Measurements from ENCODE around the gene GLCE.
"Not testable (repeated sequence)": the region's sequence is repeated elsewhere in the genome, so short reads cannot be mapped to it uniquely, and the experiment has no call there.

Gene GLCE

DNA sequence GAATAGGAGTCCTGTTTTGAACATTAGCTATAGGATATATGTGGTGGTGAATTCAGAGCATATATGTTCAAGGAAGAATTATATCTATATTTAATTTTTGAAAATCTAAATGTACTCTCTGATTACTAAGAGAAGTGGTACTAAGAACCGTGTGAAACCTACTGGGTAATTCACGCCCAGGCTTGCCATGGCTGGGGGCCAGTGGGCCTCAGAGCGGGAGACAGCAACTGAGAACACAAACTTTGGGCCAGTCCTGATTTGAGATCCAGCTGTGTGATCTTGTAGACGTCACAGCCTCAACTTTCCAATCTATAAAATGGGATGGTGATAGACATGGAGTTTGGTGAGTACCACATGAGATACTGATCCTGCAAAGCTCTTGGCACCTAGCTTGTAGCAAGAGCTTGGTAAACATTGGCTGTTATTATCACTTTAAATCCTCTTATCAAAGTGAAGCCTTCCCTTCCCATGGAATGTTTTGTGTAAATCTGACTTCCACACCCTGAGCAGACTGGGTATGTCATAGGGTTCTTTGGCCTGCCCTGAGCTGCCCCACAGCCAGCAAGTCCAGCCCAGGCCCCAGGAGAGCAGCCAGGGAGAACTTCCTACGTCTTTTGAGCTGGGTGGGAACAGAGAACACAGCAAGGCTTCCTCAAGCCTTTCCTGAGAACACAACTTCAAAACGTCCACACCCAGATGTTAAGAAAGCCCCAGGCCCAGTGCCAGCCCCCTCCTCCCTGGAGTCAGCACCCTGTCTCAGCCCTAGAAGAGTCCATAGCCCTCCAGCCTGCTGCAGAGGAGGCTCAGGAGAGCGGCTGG, 130.1 kb downstream of the GLCE start:
- Mint-ChIP-seq H3K4me1 (ENCODE audit: low read depth) (no peaks in the 10 kb centered on the region), H3K27me3 (ENCODE audit: low read depth) (peaks cover 3% of the 10 kb centered on the region), H3K27ac (no peak overlapping the region), H3K9me3 (no peaks in the 10 kb centered on the region), H3K4me3 (no peak overlapping the region), H3K36me3 (ENCODE audit: low read depth) (no peaks in the 10 kb centered on the region)
- no peak for DNase-seq (ENCODE audit: low spot score)

DNA sequence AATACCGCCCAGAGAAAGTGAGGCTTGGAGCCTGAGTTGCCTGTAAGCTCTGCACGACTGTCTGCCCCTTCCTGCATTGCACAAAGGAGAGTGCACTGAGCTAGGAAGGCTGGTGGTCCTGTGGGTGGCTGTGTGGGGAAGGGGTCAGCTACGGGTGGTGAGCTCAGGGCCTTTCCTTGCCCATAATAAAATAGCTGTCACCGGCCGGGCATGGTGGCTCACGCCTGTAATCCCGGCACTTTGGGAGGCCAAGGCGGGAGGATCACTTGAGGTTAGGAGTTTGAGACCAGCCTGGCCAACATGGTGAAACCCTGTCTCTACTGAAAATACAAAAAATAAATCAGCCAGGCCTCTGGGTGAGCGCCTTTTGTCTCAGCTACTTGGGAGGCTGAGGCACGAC, 131.2 kb downstream of the GLCE start:
- not testable (repeated sequence) for H3K4me3 Mint-ChIP-seq; H3K27ac Mint-ChIP-seq; H3K36me3 Mint-ChIP-seq (ENCODE audit: low read depth); H3K27me3 Mint-ChIP-seq (ENCODE audit: low read depth); H3K4me1 Mint-ChIP-seq (ENCODE audit: low read depth); DNase-seq (ENCODE audit: low spot score); H3K9me3 Mint-ChIP-seq

DNA sequence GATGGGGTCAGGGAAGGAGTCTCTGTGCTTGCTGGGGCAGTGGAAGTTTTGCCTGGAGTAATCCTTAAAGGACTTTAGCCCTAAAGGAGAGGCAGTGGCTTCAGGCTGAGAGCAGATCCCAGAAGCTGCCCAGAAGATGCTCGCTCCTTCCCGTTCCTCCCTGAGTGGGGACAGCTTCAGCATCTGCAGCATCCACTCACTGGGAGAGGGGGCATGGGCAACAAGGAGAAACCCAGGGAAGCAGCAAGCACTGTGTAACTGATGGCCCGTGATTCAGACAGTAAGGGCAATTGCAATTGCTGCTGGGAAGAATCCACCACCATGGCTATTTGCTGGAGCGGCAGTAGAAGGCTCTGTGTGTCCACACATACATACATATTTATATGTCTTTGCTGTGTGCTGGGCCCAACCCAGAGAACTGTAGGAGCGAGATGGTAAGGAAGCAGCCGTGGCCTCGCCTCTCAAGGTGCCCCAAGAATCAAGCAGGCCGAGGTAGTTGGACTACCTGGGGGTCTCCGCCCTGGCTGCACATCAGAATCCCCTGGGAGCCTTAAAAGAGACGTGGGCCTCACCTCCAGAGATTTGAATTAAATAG, 132.5 kb downstream of the GLCE start:
- H3K4me3 Mint-ChIP-seq: no peak overlapping the region
- H3K9me3 Mint-ChIP-seq: no peaks in the 10 kb centered on the region
- peaks cover 17% of the 10 kb centered on the region for H3K27me3 Mint-ChIP-seq (ENCODE audit: low read depth)
- no peaks in the 10 kb centered on the region for H3K4me1 Mint-ChIP-seq (ENCODE audit: low read depth)
- H3K36me3 Mint-ChIP-seq (ENCODE audit: low read depth): no peaks in the 10 kb centered on the region
- H3K27ac Mint-ChIP-seq: no peak overlapping the region
- DNase-seq (ENCODE audit: low spot score): no peak

DNA sequence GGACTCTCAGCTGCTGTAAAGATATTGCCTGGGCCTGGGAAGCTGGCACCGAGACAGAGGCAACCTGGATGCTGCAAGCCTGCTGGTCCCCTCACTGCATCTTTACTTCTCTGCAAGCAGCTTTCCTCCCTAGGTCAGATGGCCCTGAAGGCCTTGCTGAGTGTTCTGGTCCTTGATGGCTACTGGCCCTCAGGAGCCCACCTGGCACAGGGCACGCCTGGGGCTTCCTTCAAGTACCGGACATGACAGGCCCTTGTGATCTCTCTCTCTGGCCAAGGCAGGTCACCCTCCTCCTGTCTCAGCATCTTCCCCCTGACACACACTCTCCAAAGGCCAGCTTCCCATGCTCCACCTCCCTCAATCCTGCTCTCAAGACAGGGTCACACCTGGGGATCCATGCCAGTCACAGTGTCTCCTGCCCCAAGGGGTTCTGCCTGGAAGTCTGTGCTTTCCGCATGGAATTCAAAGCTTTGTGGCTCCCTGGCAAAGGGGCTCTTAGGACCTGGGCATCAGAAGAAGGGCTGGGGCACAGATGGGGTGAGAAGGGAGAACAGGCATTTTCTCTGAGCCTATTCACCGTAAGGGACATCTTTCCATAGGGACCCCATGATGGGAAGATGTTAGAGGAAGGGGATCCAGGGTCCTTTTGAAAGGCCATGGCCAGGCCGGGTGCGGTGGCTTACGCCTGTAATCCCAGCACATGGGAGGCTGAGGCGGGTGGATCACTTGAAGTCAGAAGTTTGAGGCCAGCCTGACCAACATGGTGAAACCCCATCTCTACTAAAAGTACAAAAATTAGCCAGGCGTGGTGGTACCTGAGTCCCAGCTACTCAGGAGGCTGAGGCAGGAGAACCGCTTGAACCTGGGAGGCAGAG, 133.5 kb downstream of the GLCE start:
- Mint-ChIP-seq H3K27ac (no peak overlapping the region), H3K4me3 (no peak overlapping the region), H3K27me3 (ENCODE audit: low read depth) (peaks cover 24% of the 10 kb centered on the region), H3K9me3 (no peaks in the 10 kb centered on the region), H3K4me1 (ENCODE audit: low read depth) (no peaks in the 10 kb centered on the region), H3K36me3 (ENCODE audit: low read depth) (no peaks in the 10 kb centered on the region)
- DNase-seq (ENCODE audit: low spot score): no peak

DNA sequence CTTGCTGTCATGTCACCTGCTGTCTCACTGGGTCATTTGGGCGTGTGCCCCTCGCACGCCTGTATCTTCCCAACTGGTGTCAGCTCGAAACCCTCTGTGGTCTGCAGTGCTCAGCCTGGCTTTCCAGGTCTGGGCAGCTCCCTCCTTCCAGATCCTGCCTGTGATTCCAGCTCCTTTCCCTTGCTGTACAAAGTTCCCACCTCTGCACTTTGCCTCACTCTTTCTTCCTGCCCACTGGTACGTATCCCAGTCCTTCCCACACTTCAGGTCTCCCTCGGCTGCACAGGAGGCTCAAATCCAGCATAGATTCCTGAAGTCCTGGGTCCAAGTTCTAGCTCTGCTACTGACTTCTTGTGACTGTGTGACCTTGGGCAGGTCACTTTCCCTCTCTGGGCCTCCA, 136.2 kb downstream of the GLCE start:
- Mint-ChIP-seq H3K27me3 (ENCODE audit: low read depth) (peaks cover 44% of the 10 kb centered on the region), H3K36me3 (ENCODE audit: low read depth) (no peaks in the 10 kb centered on the region), H3K9me3 (no peaks in the 10 kb centered on the region), H3K4me1 (ENCODE audit: low read depth) (no peaks in the 10 kb centered on the region), H3K4me3 (no peak overlapping the region), H3K27ac (no peak overlapping the region)
- no peak for DNase-seq (ENCODE audit: low spot score)

DNA sequence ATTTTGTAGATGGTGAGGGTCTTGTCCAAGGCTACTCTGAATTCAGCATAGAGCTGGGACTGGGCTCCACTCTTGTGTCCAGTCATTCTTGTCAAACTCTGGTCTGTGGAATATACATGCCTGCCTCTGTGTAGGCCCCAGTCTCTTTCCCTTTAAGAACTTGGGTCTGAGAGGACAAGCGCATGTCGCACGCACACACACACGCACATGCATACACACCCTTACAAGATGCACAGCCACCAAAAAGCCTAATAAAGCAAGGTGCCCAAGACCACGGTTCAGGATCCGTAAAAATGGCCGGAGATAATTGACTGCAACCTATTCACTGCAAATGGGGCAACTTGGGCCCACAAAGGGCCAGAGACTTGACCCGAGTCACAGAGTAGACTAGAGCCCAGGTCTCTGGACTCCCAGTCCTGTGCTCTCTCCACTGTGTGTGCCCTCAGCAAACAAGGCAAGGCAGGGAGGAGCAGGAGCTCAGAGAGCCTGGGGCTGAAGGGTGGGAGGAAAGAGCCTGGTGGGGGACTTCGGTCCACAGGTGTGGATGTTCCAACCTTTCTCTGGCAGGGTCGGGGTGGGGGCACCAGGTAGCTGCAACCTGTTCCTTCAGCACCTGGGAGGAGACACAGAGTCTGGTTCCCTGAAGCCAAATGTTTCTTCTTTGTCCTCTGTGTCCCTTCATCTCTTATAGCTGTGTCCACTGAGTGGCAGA, 137.4 kb downstream of the GLCE start:
- no peak overlapping the region for H3K4me3 Mint-ChIP-seq
- peaks cover 51% of the 10 kb centered on the region for H3K27me3 Mint-ChIP-seq (ENCODE audit: low read depth)
- H3K4me1 Mint-ChIP-seq (ENCODE audit: low read depth): no peaks in the 10 kb centered on the region
- no peak overlapping the region for H3K27ac Mint-ChIP-seq
- H3K9me3 Mint-ChIP-seq: no peaks in the 10 kb centered on the region
- no peaks in the 10 kb centered on the region for H3K36me3 Mint-ChIP-seq (ENCODE audit: low read depth)
- no peak for DNase-seq (ENCODE audit: low spot score)

DNA sequence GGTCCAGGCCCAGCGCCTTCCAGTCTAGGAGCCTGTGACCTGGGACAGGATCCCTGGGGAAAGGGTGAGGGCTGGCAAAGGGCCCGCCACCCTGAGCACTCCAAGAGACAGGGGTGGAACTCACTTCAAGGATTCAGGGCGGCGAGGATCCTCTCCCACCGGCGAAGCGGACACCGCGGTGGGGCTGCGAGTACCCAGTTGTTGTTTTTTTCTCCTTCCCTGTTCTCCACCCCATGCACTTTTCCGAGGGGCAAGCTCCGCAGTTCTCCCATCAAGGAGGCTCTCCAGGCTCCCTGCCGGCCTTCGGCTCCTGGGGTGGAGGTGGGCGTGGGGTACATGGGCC, 137.9 kb downstream of the GLCE start:
- Mint-ChIP-seq H3K4me3 (no peak overlapping the region), H3K4me1 (ENCODE audit: low read depth) (no peaks in the 10 kb centered on the region), H3K27ac (no peak overlapping the region), H3K36me3 (ENCODE audit: low read depth) (no peaks in the 10 kb centered on the region), H3K9me3 (no peaks in the 10 kb centered on the region), H3K27me3 (ENCODE audit: low read depth) (peaks cover 51% of the 10 kb centered on the region)
- no peak for DNase-seq (ENCODE audit: low spot score)

DNA sequence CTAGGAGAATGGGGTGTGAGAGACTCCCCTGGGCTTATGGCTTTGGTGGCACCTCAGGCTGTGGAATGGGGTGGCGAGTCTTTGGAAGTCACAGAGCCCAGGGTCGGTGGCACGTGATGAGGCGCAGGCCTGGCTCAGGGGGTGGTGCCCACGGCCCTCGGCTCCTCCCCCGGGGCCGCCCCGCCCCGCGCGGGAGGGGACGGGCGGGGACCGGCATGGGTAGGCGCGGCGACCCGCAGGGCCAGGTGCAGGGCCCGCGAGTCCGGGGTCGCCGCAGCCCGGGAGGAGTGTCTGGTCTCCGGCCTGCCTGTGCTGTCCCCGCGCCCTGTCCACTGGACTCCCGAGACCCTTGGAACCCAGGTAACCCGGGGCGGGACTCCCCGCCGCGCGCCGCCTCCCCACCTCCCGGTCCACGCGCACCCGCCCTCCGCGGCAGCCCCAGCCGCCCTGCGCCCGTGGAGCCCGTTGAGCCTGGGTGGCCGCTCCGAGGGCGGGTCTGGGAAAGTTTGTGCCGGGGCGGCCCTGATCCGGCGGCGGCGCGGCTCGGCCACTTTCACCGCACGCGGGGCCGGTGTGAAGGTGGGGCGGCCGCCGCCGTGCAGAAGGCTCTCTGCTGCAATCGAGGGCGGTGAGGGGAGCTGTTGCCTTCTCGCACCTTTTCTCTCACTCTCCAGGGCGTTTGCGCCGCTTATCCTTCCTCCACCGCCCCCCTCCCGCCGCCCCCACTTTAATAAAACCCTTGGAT, 138.4 kb downstream of the GLCE start, which contains the start of gene PAQR5:
TSS of gene PAQR5 (plus strand) at position 216 of the 745 bp plus-strand sequence. CDS start 61,169 bp downstream, outside the sequence.
- peaks cover 51% of the 10 kb centered on the region for H3K27me3 Mint-ChIP-seq (ENCODE audit: low read depth)
- DNase-seq (ENCODE audit: low spot score): no peak
- no peaks in the 10 kb centered on the region for H3K9me3 Mint-ChIP-seq
- H3K27ac Mint-ChIP-seq: no peak within 1 kb of the TSS
- peak within 1 kb of the TSS; percentile 22 for H3K4me3 Mint-ChIP-seq
- no peaks in the 10 kb centered on the region for H3K4me1 Mint-ChIP-seq (ENCODE audit: low read depth)
- H3K36me3 Mint-ChIP-seq (ENCODE audit: low read depth): no peaks in the 10 kb centered on the region

DNA sequence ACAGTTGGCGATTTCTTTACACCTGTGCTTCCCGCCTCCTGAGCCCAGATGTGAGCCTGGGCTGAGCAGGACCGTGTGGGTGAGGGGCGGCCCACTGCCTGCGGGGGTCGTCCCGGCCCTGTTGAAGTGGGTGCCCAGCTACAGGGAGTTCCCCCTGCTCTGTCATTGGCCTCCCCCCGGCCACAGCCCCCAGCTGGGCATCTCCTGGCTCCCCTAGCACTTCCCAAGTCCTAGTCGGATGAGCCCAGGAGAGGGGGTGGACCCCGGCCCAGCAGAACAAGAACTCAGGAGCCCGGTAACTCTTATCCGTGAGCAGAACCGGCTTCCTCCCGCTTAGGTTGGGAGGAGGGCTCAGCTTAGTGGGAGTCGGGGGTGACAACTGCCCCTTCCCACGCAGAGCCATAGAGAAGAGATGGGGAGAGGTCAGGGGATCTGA, 139.0 kb downstream of the GLCE start:
- no peaks in the 10 kb centered on the region for H3K9me3 Mint-ChIP-seq
- no peak overlapping the region for H3K27ac Mint-ChIP-seq
- DNase-seq (ENCODE audit: low spot score): no peak
- no peaks in the 10 kb centered on the region for H3K36me3 Mint-ChIP-seq (ENCODE audit: low read depth)
- H3K4me3 Mint-ChIP-seq: no peak overlapping the region
- no peaks in the 10 kb centered on the region for H3K4me1 Mint-ChIP-seq (ENCODE audit: low read depth)
- H3K27me3 Mint-ChIP-seq (ENCODE audit: low read depth): peaks cover 51% of the 10 kb centered on the region

DNA sequence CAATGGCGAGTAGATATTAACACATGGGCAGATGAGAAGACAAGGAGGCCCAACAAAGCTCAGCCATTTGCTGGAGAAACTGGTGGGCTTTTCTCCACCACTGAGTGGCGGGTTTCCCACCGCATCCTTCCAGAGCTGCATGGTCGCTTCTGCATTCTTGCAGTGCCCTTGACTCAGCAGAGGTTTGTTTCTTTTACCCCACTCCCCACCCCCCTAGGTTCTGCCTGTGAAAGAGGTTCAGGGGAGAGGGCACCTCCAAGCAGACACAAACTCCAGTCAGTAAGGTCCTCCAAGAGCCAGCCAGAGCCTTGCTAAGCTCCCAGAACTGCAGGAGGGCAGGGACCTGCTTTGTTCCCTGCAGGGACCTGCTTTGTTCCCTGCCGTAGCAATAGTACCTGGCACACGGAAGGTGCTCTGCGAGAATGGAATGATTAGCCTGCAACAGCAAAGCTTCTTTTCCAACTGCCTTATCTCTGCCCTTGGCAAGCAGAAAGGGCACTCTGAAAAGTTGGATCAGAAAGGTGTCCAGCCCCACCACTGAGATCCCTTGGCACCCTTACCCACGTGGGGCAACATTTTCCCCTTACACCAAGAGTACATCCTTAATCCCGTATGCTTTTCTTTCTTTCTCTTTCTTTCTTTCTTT, 139.6 kb downstream of the GLCE start:
- no peaks in the 10 kb centered on the region for H3K4me1 Mint-ChIP-seq (ENCODE audit: low read depth)
- peaks cover 48% of the 10 kb centered on the region for H3K27me3 Mint-ChIP-seq (ENCODE audit: low read depth)
- H3K4me3 Mint-ChIP-seq: no peak overlapping the region
- H3K27ac Mint-ChIP-seq: no peak overlapping the region
- DNase-seq (ENCODE audit: low spot score): no peak
- no peaks in the 10 kb centered on the region for H3K9me3 Mint-ChIP-seq
- H3K36me3 Mint-ChIP-seq (ENCODE audit: low read depth): no peaks in the 10 kb centered on the region

DNA sequence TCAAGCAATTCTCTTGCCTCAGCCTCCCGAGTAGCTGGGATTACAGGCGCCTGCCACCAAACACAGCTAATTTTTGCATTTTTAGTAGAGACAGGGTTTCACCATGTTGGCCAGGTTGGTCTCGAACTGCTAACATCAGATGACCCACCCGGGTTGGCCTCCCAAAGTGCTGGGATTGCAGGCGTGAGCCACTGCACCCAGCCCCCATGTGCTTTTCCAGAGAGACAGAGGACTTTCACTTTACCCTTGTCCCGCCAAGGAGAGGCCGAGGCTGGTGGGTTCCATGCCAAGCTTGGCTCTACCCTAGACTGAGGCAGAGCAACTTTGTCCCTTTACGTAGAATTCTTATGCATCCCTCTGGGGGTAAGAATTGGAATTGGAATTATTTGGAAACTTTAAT, 140.7 kb downstream of the GLCE start:
- not testable (repeated sequence) for H3K4me1 Mint-ChIP-seq (ENCODE audit: low read depth); H3K4me3 Mint-ChIP-seq; H3K27ac Mint-ChIP-seq; H3K9me3 Mint-ChIP-seq; DNase-seq (ENCODE audit: low spot score); H3K36me3 Mint-ChIP-seq (ENCODE audit: low read depth)
- H3K27me3 Mint-ChIP-seq (ENCODE audit: low read depth): peaks cover 48% of the 10 kb centered on the region

DNA sequence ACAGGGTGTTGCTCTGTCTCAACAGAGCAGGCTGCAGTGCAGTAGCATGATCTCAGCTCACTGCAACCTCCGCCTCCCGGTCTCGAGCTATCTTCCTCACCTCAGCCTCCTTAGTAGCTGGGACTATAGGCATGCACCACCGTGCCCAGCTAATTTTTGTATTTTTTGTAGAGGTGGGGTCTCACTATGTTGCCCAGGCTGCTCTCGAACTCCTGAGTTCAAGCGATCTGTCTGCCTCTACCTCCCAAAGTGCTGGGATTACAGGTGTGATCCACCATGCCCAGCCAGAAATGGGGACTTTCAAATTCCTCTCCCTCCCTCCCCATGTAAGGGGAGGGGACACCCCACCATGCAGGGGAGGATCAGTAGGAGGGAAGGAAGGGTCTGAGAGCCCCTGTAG, 141.7 kb downstream of the GLCE start:
- DNase-seq (ENCODE audit: low spot score); H3K27ac Mint-ChIP-seq; H3K36me3 Mint-ChIP-seq (ENCODE audit: low read depth); H3K9me3 Mint-ChIP-seq; H3K4me1 Mint-ChIP-seq (ENCODE audit: low read depth); H3K4me3 Mint-ChIP-seq: not testable (repeated sequence)
- H3K27me3 Mint-ChIP-seq (ENCODE audit: low read depth): peaks cover 42% of the 10 kb centered on the region

DNA sequence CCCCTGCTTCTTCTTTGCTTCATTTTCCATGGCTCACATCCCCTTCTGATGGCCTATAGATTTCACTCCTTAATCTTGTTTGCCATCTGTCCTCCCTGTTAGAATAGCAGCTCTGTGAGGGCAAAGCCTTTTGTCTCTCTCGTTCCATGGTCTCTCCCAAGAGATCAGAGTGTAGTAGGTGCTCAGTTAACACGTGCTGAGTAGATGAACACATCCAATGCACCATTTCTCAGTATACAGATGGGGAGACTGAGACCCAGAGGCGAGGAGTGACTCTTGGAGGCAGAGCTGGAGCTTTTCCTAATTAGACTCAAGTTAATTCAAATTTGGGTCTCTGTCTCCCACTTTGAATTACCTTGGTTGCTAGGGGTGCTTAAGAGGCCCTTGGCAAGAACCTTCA, 142.5 kb downstream of the GLCE start:
- H3K4me1 Mint-ChIP-seq (ENCODE audit: low read depth): no peaks in the 10 kb centered on the region
- H3K4me3 Mint-ChIP-seq: no peak overlapping the region
- H3K27me3 Mint-ChIP-seq (ENCODE audit: low read depth): peaks cover 34% of the 10 kb centered on the region
- H3K27ac Mint-ChIP-seq: no peak overlapping the region
- H3K9me3 Mint-ChIP-seq: no peaks in the 10 kb centered on the region
- no peaks in the 10 kb centered on the region for H3K36me3 Mint-ChIP-seq (ENCODE audit: low read depth)
- no peak for DNase-seq (ENCODE audit: low spot score)
